ENCODE measurements around the gene TRAIP. TPM values are rescaled to one million over a fixed set of nuclear protein-coding genes. Genes with fewer than 3 reads are reported as not detected.

Gene TRAIP
- total and polyA plus RNA-seq, 2 experiments from 2014 or later = 6.7 to 13.3 TPM

DNA sequence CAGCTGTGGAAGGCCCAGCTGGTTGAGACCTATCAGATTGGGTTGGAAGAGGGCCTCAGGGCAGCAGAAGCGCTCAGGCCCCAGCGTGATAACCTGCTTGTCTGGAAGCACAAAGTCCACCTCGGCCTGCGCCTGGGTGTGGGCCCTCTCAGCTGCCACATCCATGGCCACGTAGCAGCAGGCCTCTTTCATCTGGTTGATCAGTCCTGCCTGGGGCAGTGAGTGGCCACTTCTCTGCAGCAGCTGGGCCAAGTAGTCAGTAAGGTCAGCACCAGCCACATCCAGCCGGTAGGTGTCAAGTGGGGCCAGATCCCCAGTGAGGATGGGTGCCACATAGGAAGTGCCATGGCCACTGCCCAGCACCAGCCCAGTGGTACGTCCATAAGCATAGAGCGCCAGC, 17.3 kb upstream of the TRAIP start:
- Histone ChIP-seq H3K27me3 (peaks cover 28% of the 10 kb centered on the region), H3K9me3 (ENCODE audit: low read depth) (no peaks in the 10 kb centered on the region), H3K27ac (no peak overlapping the region), H3K4me3 (no peak overlapping the region), H3K4me1 (ENCODE audit: low read depth) (peaks cover 9% of the 10 kb centered on the region), H3K36me3 (no peaks in the 10 kb centered on the region)
- TF ChIP-seq, protein P1, sequence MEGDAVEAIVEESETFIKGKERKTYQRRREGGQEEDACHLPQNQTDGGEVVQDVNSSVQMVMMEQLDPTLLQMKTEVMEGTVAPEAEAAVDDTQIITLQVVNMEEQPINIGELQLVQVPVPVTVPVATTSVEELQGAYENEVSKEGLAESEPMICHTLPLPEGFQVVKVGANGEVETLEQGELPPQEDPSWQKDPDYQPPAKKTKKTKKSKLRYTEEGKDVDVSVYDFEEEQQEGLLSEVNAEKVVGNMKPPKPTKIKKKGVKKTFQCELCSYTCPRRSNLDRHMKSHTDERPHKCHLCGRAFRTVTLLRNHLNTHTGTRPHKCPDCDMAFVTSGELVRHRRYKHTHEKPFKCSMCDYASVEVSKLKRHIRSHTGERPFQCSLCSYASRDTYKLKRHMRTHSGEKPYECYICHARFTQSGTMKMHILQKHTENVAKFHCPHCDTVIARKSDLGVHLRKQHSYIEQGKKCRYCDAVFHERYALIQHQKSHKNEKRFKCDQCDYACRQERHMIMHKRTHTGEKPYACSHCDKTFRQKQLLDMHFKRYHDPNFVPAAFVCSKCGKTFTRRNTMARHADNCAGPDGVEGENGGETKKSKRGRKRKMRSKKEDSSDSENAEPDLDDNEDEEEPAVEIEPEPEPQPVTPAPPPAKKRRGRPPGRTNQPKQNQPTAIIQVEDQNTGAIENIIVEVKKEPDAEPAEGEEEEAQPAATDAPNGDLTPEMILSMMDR (IDR thresholded peaks at IDR 0.05; ENCODE audit: low read depth, low read length) = no peak
- no peak for DNase-seq (ENCODE audit: low read depth in 1 of 2, low spot score in 1 of 2)

DNA sequence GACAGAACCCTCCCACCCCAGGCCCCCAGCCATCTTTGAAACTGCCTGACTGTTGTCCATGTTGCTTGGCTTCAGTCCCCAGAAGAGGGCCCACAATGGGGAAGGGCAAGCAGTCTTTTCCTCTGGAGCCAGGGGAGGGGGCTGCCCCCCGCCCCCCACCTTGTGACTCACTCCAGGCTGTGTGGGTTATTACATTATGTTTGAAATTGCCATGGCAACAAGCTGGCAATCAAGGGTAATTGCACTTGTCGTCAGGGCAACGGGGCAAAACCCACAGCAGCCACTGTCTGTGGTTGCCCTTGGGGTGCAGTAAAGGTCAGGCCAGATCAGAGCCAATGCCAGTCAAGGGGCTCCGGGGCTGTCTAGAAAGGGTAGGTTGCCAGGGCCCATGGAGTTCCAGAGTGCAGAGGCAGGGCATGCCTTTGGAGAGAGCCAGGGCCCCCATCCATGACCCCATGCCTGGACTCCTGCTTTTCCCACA, 16.5 kb upstream of the TRAIP start:
- DNase-seq (ENCODE audit: low read depth in 1 of 2, low spot score in 1 of 2) = no peak
- H3K36me3 ChIP-seq = no peaks in the 10 kb centered on the region
- no peak overlapping the region for H3K4me3 ChIP-seq
- no peaks in the 10 kb centered on the region for H3K9me3 ChIP-seq (ENCODE audit: low read depth)
- H3K27ac ChIP-seq = no peak overlapping the region
- peaks cover 36% of the 10 kb centered on the region for H3K27me3 ChIP-seq
- H3K4me1 ChIP-seq (ENCODE audit: low read depth) = peaks cover 9% of the 10 kb centered on the region
- TF ChIP-seq, protein P1 (IDR thresholded peaks at IDR 0.05; ENCODE audit: low read depth, low read length) = no peak

DNA sequence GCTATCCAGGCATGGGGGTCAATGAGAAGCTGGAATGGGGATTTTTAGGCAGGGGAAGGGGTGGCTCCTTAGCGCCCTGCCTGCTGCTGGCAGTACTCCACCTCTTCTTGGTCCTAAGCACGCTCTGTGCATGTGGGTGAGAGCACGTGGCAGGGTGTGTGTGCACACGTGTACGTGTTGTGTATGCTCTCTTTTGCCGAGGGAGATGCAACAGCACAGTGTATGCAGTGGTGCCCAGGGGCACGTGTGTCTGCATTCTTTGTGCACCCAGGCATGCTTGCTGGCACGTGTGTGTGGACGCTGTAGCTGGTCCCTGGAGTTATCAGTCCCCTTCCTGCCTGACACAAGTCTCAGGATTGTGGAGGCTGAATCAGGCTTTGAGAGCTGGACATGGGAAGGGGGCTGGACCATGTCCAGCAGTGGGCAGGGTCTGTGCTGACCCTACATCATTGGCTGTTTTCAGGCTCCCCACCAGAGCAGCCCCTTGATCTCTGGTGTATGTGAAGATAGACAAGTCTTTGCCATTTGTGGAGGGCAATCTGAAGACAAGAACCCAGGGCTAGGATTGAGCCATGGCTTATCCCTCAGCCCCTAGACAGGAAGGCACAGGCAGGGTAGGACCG, 15.3 kb upstream of the TRAIP start:
- H3K27ac ChIP-seq = no peak overlapping the region
- TF ChIP-seq, protein P1 (IDR thresholded peaks at IDR 0.05; ENCODE audit: low read depth, low read length) = no peak
- H3K27me3 ChIP-seq = peaks cover 36% of the 10 kb centered on the region
- DNase-seq (ENCODE audit: low read depth in 1 of 2, low spot score in 1 of 2) = no peak
- peaks cover 9% of the 10 kb centered on the region for H3K4me1 ChIP-seq (ENCODE audit: low read depth)
- no peaks in the 10 kb centered on the region for H3K36me3 ChIP-seq
- no peak overlapping the region for H3K4me3 ChIP-seq
- no peaks in the 10 kb centered on the region for H3K9me3 ChIP-seq (ENCODE audit: low read depth)

DNA sequence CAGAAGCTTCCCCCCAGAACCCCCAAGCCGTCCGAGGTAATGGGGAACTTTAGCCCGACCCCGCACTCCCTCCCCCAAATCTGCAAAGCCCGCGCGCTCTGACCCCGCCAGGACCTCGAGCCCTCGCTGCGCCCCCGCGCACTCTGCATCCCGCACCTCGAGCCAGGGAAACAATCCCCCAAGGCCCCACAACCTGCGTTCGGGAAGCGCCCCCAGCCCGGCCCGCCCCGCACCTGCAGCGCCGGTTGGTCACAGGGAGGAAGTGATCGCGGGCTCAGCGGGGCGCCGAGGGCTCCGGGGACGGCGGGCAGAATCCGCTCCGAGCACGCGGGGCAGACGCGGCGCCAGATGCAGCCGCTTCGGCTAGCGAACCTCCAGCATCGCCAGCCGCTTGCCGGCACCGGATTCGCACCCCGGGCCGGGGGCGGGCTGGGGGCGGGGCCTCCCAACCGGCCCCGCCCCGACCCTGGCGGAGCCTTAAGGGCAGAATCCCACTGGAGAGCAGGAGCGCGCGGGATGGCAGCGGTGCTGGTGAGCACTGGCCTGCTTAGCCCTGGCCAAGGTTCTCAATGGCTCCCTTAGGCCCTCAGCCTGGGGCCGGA, 13.3 kb upstream of the TRAIP start, which contains the start of gene CAMKV:
CAMKV (minus strand) TSS at position 382 of the 602 bp plus-strand sequence. CDS start 7,518 bp downstream, outside the sequence.
- DNase-seq (ENCODE audit: low read depth in 1 of 2, low spot score in 1 of 2) = peak in 1 of 2 donors; percentile 44
- no peaks in the 10 kb centered on the region for H3K9me3 ChIP-seq (ENCODE audit: low read depth)
- peak within 1 kb of the TSS; percentile 20 for H3K4me3 ChIP-seq
- peaks cover 9% of the 10 kb centered on the region for H3K4me1 ChIP-seq (ENCODE audit: low read depth)
- TF ChIP-seq, protein P1 (IDR thresholded peaks at IDR 0.05; ENCODE audit: low read depth, low read length) = no peak
- H3K36me3 ChIP-seq = no peaks in the 10 kb centered on the region
- peaks cover 37% of the 10 kb centered on the region for H3K27me3 ChIP-seq
- no peak within 1 kb of the TSS for H3K27ac ChIP-seq

DNA sequence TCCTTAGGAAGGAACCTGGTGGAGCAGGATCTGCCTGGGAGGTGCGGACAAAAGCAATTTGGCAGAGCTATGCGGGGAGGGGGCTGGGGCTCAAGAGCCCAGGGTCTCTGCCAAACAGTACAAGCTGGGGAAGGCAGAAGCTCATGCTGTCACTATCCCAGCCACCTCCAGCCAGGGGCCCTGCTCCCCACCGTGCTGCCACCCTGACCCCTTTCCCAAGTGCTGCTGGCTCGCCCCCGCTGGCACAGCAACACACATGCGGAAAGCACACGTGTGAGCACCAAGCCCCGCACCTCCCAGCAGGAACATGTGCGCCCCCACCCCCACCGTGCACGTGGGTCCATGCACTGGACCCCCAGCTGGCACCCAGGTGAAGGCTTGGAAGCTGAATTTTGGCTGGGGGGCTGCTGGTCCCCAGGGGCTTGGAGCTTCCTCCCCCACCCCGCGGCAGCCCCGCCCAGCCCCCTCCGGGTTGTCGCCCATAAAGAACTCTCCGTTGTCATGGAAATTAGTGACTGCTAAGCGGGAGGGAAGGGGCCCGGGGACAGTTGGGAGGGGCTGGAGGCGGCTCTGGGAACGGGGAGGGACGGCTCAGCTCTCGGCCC, 12.6 kb upstream of the TRAIP start:
- Histone ChIP-seq H3K36me3 (no peaks in the 10 kb centered on the region), H3K27me3 (peaks cover 43% of the 10 kb centered on the region), H3K4me3 (peak overlapping the region; percentile 20), H3K9me3 (ENCODE audit: low read depth) (no peaks in the 10 kb centered on the region), H3K4me1 (ENCODE audit: low read depth) (peaks cover 9% of the 10 kb centered on the region), H3K27ac (no peak overlapping the region)
- DNase-seq (ENCODE audit: low read depth in 1 of 2, low spot score in 1 of 2) = no peak
- TF ChIP-seq, protein P1 (IDR thresholded peaks at IDR 0.05; ENCODE audit: low read depth, low read length) = no peak

Data from cardiac muscle cell (in vitro differentiated cells and primary cell).